ENCODE measurements around the gene ATP5F1E. TPM values are rescaled to one million over a fixed set of nuclear protein-coding genes. Genes with fewer than 3 reads are reported as not detected.

ATP5F1E gene
- total RNA-seq, 1 donor: 27.2 TPM

- peak overlapping the region; percentile 78 for H3K4me3 ChIP-seq (ENCODE audit: low read depth, low read length)
These were observed 24.2 kb downstream of the ATP5F1E start for GRCh38 chr20:59007665-59008511.

GRCh38 chr20:59006864-59007664 lies 25.1 kb downstream of the ATP5F1E start, which contains the start of gene CTSZ:
Gene CTSZ (minus strand): TSS chr20:59007254. CDS start chr20:59007128, 126 bp downstream.
- peak; percentile 37 for DNase-seq (ENCODE audit: low read depth)
- H3K4me3 ChIP-seq (ENCODE audit: low read depth, low read length): peak within 1 kb of the TSS; percentile 78
- no peak for TF ChIP-seq CTCF (IDR thresholded peaks at IDR 0.05; ENCODE audit: insufficient read depth, low read depth, low read length)

More at GRCh38 chr20:59007665-59008511, 24.2 kb downstream of the ATP5F1E start:
- no peak for TF ChIP-seq CTCF (IDR thresholded peaks at IDR 0.05; ENCODE audit: insufficient read depth, low read depth, low read length)
- DNase-seq (ENCODE audit: low read depth): no peak

- H3K4me3 ChIP-seq (ENCODE audit: low read depth, low read length): peak overlapping the region; percentile 78
- no peak for TF ChIP-seq CTCF (IDR thresholded peaks at IDR 0.05; ENCODE audit: insufficient read depth, low read depth, low read length)
- peak; percentile 9 for DNase-seq (ENCODE audit: low read depth)
These were observed 25.8 kb downstream of the ATP5F1E start for GRCh38 chr20:59006167-59006863.

- no peak for TF ChIP-seq CTCF (IDR thresholded peaks at IDR 0.05; ENCODE audit: insufficient read depth, low read depth, low read length)
- no peak for DNase-seq (ENCODE audit: low read depth)
- peak overlapping the region; percentile 78 for H3K4me3 ChIP-seq (ENCODE audit: low read depth, low read length)
These were observed 26.5 kb downstream of the ATP5F1E start for GRCh38 chr20:59005523-59006166.

- H3K4me3 ChIP-seq (ENCODE audit: low read depth, low read length): peak overlapping the region; percentile 78
- no peak for DNase-seq (ENCODE audit: low read depth)
- no peak for TF ChIP-seq CTCF (IDR thresholded peaks at IDR 0.05; ENCODE audit: insufficient read depth, low read depth, low read length)
These were observed 27.2 kb downstream of the ATP5F1E start for GRCh38 chr20:59004763-59005522.

- TF ChIP-seq CTCF (IDR thresholded peaks at IDR 0.05; ENCODE audit: insufficient read depth, low read depth, low read length): no peak
- no peak overlapping the region for H3K4me3 ChIP-seq (ENCODE audit: low read depth, low read length)
- no peak for DNase-seq (ENCODE audit: low read depth)
These were observed 27.7 kb downstream of the ATP5F1E start for GRCh38 chr20:59004493-59004762.
